ENCODE measurements around the gene KRT10. TPM values are rescaled to one million over a fixed set of nuclear protein-coding genes. Genes with fewer than 3 reads are reported as not detected.
A peak's percentile ranks its signal among the peaks of the same experiment; 100 is the strongest.

KRT10 gene
- total RNA-seq, 2 donors from 2014 or later = 5.8 to 23.6 TPM

DNA sequence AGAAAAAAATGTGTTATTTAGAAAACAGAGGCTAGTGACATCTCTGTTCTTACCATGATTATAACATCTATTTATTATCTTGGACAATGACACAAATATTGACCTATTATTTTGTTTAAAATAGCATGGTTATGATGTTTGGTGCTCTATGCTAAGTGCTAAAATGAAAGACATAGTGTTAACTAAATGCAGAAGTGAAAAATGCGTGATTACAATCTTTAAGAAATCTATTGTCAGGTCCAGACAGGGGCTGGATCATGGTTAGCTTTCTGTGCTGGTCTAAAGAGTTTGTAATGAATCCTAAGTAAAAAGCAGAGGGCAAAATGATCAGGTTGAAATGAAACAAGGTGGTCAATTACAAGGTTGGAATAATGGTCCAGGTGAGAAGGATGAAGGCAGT lies 22.0 kb downstream of the KRT10 start:
- Histone ChIP-seq H3K27me3 (replicated peaks; ENCODE audit: insufficient read depth) (no peaks in the 10 kb centered on the region), H3K4me1 (replicated peaks) (no peaks in the 10 kb centered on the region), H3K36me3 (no peaks in the 10 kb centered on the region), H3K4me3 (no peak overlapping the region), H3K27ac (no peak overlapping the region), H3K9me3 (no peaks in the 10 kb centered on the region)
- WGBS = 87% methylated on average over 1 of the region's 1 CpG
- intact Hi-C loops (cut with DNase I) = no loop called here
- TF ChIP-seq CTCF (IDR thresholded peaks at IDR 0.05) (no peak), POLR2AphosphoS5 (IDR thresholded peaks at IDR 0.05) (no peak), POLR2A (IDR thresholded peaks at IDR 0.05) (no peak)
- DNase-seq (ENCODE audit: low spot score) = no peak

DNA sequence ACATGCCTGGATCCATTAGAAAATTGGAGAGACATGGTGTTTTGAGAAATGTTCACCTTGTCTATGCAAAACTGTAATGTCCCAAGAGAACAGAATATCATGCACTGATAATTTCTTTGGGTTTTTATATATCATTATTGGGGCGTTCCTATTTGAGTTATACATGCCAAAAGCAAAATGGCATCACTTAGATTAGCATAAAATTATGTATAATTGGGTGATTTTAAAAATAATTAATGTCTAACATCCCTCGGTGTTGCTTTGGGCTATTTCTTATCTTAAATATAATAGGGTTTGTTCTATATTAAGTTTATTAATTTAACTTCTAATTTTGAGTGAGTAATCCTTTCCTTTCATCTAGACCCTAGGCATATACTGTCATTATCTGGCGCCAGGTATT lies 22.6 kb downstream of the KRT10 start, which contains the start of gene KRT28:
Gene KRT28, minus strand, starts transcription at position 101 of the 400 bp plus-strand sequence. Its CDS starts 66 bp downstream, at position 35.
- Histone ChIP-seq H3K4me3 (no peak within 1 kb of the TSS), H3K4me1 (replicated peaks) (no peaks in the 10 kb centered on the region), H3K9me3 (no peaks in the 10 kb centered on the region), H3K27ac (no peak within 1 kb of the TSS), H3K36me3 (no peaks in the 10 kb centered on the region), H3K27me3 (replicated peaks; ENCODE audit: insufficient read depth) (no peaks in the 10 kb centered on the region)
- WGBS = 78% methylated on average over 3 of the region's 3 CpGs
- intact Hi-C loops (cut with DNase I) = loop anchor here (10.0 kb wide), 1 partner anchor 185 kb away; no protein-coding TSS in a partner anchor
- TF ChIP-seq CTCF (IDR thresholded peaks at IDR 0.05) (no peak), POLR2AphosphoS5 (IDR thresholded peaks at IDR 0.05) (no peak), POLR2A (IDR thresholded peaks at IDR 0.05) (no peak)
- DNase-seq (ENCODE audit: low spot score) = no peak

DNA sequence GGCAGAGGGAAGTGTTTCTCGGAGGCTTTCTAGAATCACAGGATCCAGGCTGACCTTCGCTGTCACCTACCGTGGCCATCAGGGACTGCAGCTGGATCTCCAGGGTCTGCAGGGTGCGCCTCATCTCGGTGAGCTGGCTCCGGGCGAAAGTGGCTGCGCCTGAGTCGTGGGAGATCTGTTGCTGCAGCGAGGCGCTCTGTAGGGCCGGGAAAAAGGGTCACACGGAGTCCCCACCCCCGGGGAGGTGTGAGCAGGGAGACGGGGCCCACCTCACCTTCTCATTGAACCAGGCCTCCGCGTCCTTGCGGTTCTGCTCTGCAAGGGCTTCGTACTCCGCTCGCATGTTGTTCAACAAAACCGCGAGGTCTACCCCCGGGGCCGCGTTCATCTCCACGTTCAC lies 25.6 kb downstream of the KRT10 start:
- Histone ChIP-seq H3K36me3 (no peaks in the 10 kb centered on the region), H3K4me1 (replicated peaks) (no peaks in the 10 kb centered on the region), H3K27ac (no peak overlapping the region), H3K9me3 (no peaks in the 10 kb centered on the region), H3K4me3 (no peak overlapping the region), H3K27me3 (replicated peaks; ENCODE audit: insufficient read depth) (no peaks in the 10 kb centered on the region)
- TF ChIP-seq POLR2AphosphoS5 (IDR thresholded peaks at IDR 0.05) (no peak), POLR2A (IDR thresholded peaks at IDR 0.05) (no peak), CTCF (IDR thresholded peaks at IDR 0.05) (no peak)
- WGBS = 91% methylated on average over 27 of the region's 27 CpGs
- intact Hi-C loops (cut with DNase I) = loop anchor here (10.0 kb wide), 1 partner anchor 182 kb away; no protein-coding TSS in a partner anchor
- DNase-seq (ENCODE audit: low spot score) = no peak

- TF ChIP-seq POLR2AphosphoS5 (IDR thresholded peaks at IDR 0.05) (peak; percentile 77), POLR2A (IDR thresholded peaks at IDR 0.05) (no peak)
- Histone ChIP-seq H3K27ac (peak overlapping the region in 1 of 2 donors; percentile 59), H3K27me3 (replicated peaks; ENCODE audit: insufficient read depth) (no peaks in the 10 kb centered on the region), H3K9me3 (no peaks in the 10 kb centered on the region), H3K4me3 (no peak overlapping the region), H3K4me1 (replicated peaks) (no peaks in the 10 kb centered on the region), H3K36me3 (no peaks in the 10 kb centered on the region)
- intact Hi-C loops (cut with DNase I) = loop anchor here (10.0 kb wide), 1 partner anchor 180 kb away; no protein-coding TSS in a partner anchor
- DNase-seq (ENCODE audit: low spot score) = peak; percentile 28
- WGBS = 71% methylated on average over 10 of the region's 10 CpGs
Measured at GRCh38 chr17:40795019-40795667, 27.3 kb downstream of the KRT10 start.

DNA sequence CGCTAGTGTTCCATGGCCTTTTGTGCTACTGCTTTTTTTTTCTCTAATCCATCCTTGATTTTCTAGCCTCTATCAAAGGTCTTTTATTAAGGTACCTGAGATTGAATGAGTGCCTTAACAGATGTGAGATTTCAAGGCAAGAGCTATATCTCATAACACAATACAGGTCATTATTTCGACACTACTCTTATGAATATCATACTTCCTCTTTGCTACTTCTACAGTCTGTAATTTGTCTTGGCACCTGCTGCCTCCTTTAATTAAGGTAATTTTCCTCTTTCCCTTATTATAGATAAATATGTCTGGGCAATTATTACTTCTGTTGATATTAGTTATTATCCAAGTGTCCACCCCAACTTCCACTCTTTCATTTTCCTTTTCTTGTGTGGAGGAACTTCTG lies 27.9 kb downstream of the KRT10 start:
- no peak for DNase-seq (ENCODE audit: low spot score)
- intact Hi-C loops (cut with DNase I) = loop anchor here (10.0 kb wide), 1 partner anchor 180 kb away; no protein-coding TSS in a partner anchor
- peak overlapping the region in 1 of 2 donors; percentile 32 for H3K27ac ChIP-seq
- no peaks in the 10 kb centered on the region for H3K27me3 ChIP-seq (replicated peaks; ENCODE audit: insufficient read depth)
- H3K9me3 ChIP-seq = no peaks in the 10 kb centered on the region
- no peaks in the 10 kb centered on the region for H3K4me1 ChIP-seq (replicated peaks)
- TF ChIP-seq POLR2A (IDR thresholded peaks at IDR 0.05) (no peak), POLR2AphosphoS5 (IDR thresholded peaks at IDR 0.05) (no peak), CTCF (IDR thresholded peaks at IDR 0.05) (no peak)
- H3K4me3 ChIP-seq = no peak overlapping the region
- no peaks in the 10 kb centered on the region for H3K36me3 ChIP-seq
- WGBS = 90% methylated on average over 2 of the region's 2 CpGs

All from prostate gland (tissue), 2 donors.